Measurements from ENCODE around the gene TBC1D2.
A peak's percentile ranks its signal among the peaks of the same experiment; 100 is the strongest.

DNA sequence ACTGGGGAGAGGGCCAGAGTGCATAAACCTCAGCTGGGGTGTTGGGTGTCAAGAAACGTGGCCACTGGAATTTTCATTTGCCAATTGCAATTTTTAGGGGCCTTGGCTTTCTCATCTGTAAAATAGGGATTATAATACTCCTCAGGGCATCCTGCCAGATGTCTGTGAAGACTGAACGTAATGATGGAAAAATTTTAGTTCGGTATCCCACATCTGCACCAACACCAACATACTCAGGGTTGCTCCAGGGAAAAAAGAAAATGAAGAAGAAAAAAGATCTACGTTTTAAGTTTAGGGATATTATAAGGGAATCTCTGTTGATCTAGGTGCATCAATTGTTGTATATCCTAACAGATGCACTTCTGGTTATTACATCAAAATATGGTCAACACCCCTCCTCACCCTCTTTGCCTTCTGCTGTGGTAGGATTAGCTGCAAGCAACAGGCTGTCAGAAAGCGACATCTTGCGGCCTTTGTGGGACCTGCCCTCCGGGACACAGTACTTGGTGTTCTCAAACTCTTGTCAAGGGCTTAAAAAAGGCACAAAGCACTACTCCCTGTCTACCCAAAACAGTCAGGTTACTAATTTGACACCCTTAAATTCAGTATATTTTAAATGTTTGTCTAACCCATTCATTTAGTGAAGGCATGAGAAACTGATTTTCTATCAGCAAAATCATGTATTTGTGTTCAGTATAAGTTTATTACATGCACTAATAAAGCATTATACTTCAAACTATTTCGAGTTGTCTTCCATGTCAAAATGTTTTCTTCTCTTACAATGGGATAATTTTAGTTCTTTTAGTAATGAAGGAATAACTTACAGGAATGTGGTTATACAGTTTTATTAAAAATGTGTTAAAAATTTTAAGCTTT is 8.3 kb upstream of the TBC1D2 start:
- peak; percentile 79 to 89 (median 83) for TF ChIP-seq CTCF (IDR thresholded peaks at IDR 0.05)
- TF ChIP-seq POLR2A (IDR thresholded peaks at IDR 0.05): no peak
